ENCODE results near the gene NINL. TPM values are rescaled to one million over a fixed set of nuclear protein-coding genes. Genes with fewer than 3 reads are reported as not detected.

The NINL gene
- total RNA-seq, 1 experiment from 2014 or later: 7.2 TPM

DNA sequence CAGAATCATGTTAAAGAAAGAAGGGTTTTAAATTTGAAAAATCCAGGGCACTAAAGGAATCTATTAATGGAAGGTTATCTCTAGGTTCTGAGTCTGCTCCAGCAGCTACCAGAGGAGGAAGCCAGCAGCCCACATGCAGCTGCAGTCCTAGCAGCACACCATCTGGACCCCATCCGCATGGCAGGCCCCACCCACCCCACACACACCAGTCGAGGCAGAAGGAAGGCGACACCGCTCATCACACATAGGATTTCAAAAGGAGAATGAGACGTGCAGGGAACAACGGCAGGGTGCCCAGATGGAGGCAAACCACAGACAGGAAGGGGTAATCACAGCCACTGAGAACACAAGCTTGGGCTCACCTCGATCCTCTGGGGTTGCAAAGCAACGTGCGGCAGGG, 99.0 kb downstream of the NINL start:
- intact Hi-C loops (cut with micrococcal nuclease): no loop called here
- Histone ChIP-seq H3K27ac (ENCODE audit: low read depth, low read length) (no peak overlapping the region), H3K4me1 (ENCODE audit: control insufficient read depth in 1 of 2, insufficient read depth in 2 of 2, low read length in 2 of 2) (no peaks in the 10 kb centered on the region), H3K79me2 (ENCODE audit: insufficient read depth, low read length) (no peaks in the 10 kb centered on the region), H3K4me3 (replicated peaks in 1 of 2; ENCODE audit: low read depth in 1 of 2, low read length in 2 of 2) (no peak overlapping the region), H3K36me3 (ENCODE audit: control insufficient read depth in 1 of 2, insufficient read depth in 2 of 2, low read length in 2 of 2) (no peaks in the 10 kb centered on the region; a peak in 1 of 4 replicates), H3K9ac (ENCODE audit: low read length) (no peak overlapping the region), H2AFZ (ENCODE audit: low read depth, low read length, poor library complexity, severe bottlenecking) (no peak overlapping the region), H3K9me3 (ENCODE audit: control insufficient read depth in 1 of 2, insufficient read depth in 1 of 2, low read depth in 1 of 2, low read length in 2 of 2) (no peaks in the 10 kb centered on the region), H4K20me1 (ENCODE audit: insufficient read depth) (no peaks in the 10 kb centered on the region), H3K4me2 (ENCODE audit: low read length) (no peak overlapping the region), H3K9me2 (ENCODE audit: insufficient read depth) (no peaks in the 10 kb centered on the region), H3K27me3 (ENCODE audit: insufficient read depth, low read length) (no peaks in the 10 kb centered on the region)
- no peak for DNase-seq (ENCODE audit: low read depth, low spot score)
- RAD21 ChIA-PET (ENCODE audit: low non-redundant PET in 1 of 2, low total read pairs in 2 of 2, uncharacterized antibody in 2 of 2, unreplicated experiment in 2 of 2): no interaction called here
- no TSS peak for BruUV-seq (replicated peaks)
- TF ChIP-seq ATF3 (IDR thresholded peaks at IDR 0.05) (no peak), CEBPB (IDR thresholded peaks at IDR 0.05; ENCODE audit: low read depth) (no peak), CTCF (IDR thresholded peaks at IDR 0.05 in 2 of 3, conservative IDR thresholded peaks at IDR 0.05 in 1 of 3; ENCODE audit: borderline replicate concordance in 1 of 3, insufficient read depth in 1 of 3, low read depth in 2 of 3, low read length in 2 of 3) (no peak), ZNF274 (IDR thresholded peaks at IDR 0.05; ENCODE audit: low read depth, low read length) (no peak), YY1 (IDR thresholded peaks at IDR 0.05; ENCODE audit: extremely low read depth, insufficient replicate concordance, low read depth, low read length) (no peak), EGR1 (IDR thresholded peaks at IDR 0.05; ENCODE audit: low read depth) (no peak), RAD21 (IDR thresholded peaks at IDR 0.05; ENCODE audit: low read depth) (no peak)
- TF ChIP-seq, protein P1, sequence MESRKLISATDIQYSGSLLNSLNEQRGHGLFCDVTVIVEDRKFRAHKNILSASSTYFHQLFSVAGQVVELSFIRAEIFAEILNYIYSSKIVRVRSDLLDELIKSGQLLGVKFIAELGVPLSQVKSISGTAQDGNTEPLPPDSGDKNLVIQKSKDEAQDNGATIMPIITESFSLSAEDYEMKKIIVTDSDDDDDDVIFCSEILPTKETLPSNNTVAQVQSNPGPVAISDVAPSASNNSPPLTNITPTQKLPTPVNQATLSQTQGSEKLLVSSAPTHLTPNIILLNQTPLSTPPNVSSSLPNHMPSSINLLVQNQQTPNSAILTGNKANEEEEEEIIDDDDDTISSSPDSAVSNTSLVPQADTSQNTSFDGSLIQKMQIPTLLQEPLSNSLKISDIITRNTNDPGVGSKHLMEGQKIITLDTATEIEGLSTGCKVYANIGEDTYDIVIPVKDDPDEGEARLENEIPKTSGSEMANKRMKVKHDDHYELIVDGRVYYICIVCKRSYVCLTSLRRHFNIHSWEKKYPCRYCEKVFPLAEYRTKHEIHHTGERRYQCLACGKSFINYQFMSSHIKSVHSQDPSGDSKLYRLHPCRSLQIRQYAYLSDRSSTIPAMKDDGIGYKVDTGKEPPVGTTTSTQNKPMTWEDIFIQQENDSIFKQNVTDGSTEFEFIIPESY (IDR thresholded peaks at IDR 0.05; ENCODE audit: extremely low read depth, insufficient replicate concordance, low read length): no peak
- TF ChIP-seq, protein P2, sequence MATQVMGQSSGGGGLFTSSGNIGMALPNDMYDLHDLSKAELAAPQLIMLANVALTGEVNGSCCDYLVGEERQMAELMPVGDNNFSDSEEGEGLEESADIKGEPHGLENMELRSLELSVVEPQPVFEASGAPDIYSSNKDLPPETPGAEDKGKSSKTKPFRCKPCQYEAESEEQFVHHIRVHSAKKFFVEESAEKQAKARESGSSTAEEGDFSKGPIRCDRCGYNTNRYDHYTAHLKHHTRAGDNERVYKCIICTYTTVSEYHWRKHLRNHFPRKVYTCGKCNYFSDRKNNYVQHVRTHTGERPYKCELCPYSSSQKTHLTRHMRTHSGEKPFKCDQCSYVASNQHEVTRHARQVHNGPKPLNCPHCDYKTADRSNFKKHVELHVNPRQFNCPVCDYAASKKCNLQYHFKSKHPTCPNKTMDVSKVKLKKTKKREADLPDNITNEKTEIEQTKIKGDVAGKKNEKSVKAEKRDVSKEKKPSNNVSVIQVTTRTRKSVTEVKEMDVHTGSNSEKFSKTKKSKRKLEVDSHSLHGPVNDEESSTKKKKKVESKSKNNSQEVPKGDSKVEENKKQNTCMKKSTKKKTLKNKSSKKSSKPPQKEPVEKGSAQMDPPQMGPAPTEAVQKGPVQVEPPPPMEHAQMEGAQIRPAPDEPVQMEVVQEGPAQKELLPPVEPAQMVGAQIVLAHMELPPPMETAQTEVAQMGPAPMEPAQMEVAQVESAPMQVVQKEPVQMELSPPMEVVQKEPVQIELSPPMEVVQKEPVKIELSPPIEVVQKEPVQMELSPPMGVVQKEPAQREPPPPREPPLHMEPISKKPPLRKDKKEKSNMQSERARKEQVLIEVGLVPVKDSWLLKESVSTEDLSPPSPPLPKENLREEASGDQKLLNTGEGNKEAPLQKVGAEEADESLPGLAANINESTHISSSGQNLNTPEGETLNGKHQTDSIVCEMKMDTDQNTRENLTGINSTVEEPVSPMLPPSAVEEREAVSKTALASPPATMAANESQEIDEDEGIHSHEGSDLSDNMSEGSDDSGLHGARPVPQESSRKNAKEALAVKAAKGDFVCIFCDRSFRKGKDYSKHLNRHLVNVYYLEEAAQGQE (IDR thresholded peaks at IDR 0.05; ENCODE audit: low read depth): no peak
- ATAC-seq: no peak
- CTCF ChIA-PET: interaction anchor here (1.3 kb wide), 1 partner anchor 54 kb away, joined by 3 read pairs; no protein-coding TSS in a partner anchor
- POLR2A ChIA-PET: no interaction called here
